GM12873 (cell line): ENCODE measurements around the gene KHDRBS2.

Source experiments
- CTCF ChIP-seq: IDR thresholded peaks from 2 replicates; pipeline ENCODE4 v1.5.1; 2012; ENCODE audit warnings: low read depth, mild to moderate bottlenecking, moderate library complexity, low read length, control low read depth; ENCODE audit not compliant: insufficient read depth; ENCODE audit errors: missing control alignments

KHDRBS2 gene

GRCh38 chr6:61649845-61650244, 636.2 kb downstream of the KHDRBS2 start:
- no peak for TF ChIP-seq CTCF

GRCh38 chr6:61640463-61640862, 645.6 kb downstream of the KHDRBS2 start:
- TF ChIP-seq CTCF: no peak
